Measurements from ENCODE around the gene RAB5IF. TPM values are rescaled to one million over a fixed set of nuclear protein-coding genes. Genes with fewer than 3 reads are reported as not detected.
"Not testable (repeated sequence)": the region's sequence is repeated elsewhere in the genome, so short reads cannot be mapped to it uniquely, and the experiment has no call there.

Gene RAB5IF, protein sequence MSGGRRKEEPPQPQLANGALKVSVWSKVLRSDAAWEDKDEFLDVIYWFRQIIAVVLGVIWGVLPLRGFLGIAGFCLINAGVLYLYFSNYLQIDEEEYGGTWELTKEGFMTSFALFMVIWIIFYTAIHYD
- total RNA-seq (10 to 100 TPM; 58.7 to 85.1 (median 75.7) TPM), polyA plus RNA-seq (100 to 1,000 TPM; 106 to 169 (median 148) TPM)

DNA sequence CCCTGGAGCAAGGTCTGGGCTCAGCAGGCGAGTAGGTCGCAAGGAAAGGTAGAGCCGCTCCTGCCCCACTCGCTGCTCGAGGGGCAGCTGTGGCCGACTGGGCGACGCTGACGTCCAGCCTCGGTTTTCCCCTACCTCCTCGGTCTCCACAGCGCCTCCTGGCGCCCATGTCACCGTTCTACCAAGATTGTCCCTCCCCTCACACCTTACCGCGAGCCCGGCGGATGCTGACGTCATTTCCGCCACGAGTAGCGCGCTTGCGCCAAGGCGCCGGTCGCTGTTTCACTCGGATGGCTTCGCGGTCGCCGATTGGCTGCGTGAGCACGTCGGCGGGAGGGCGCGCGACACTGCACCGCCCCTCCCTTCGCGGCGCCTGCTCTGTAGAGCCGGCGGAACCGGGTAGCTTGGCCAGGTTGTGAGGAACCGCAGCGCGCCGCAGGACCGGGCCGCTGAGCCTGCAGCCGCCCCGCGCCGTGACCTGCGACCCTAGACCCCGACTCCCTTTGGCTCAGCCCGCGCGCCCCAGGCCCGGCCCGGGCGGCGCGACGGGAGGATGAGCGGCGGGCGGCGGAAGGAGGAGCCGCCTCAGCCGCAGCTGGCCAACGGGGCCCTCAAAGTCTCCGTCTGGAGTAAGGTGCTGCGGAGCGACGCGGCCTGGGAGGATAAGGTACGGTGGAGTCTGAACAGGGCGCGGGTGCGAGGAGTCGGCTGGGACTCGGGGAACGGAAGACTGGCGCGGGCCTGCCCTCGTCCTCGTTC is at the start of gene RAB5IF:
RAB5IF (plus strand) TSS at position 381 of the 759 bp plus-strand sequence; CDS start at position 554, 173 bp downstream.
- no peaks in the 10 kb centered on the region for H3K9me3 ChIP-seq
- H3K4me3 ChIP-seq: peak within 1 kb of the TSS; percentile 70 to 100 (median 86)
- intact Hi-C loops (cut with DNase I): loop anchor here (1.0 to 10.0 kb wide), 7 partner anchors 31 to 401 kb away; partner anchors contain the start of gene DSN1
- H3K36me3 ChIP-seq: peaks cover 14 to 30% (median 19%) of the 10 kb centered on the region in 4 donors
- TF ChIP-seq POLR2AphosphoS5 (IDR thresholded peaks at IDR 0.05): peak; percentile 56 to 93 (median 80)
- TF ChIP-seq POLR2A (IDR thresholded peaks at IDR 0.05): peak; percentile 18 to 25
- peak in 2 of 4 donors; percentile 33 to 86 for TF ChIP-seq EP300 (IDR thresholded peaks at IDR 0.05)
- TF ChIP-seq, protein P1, sequence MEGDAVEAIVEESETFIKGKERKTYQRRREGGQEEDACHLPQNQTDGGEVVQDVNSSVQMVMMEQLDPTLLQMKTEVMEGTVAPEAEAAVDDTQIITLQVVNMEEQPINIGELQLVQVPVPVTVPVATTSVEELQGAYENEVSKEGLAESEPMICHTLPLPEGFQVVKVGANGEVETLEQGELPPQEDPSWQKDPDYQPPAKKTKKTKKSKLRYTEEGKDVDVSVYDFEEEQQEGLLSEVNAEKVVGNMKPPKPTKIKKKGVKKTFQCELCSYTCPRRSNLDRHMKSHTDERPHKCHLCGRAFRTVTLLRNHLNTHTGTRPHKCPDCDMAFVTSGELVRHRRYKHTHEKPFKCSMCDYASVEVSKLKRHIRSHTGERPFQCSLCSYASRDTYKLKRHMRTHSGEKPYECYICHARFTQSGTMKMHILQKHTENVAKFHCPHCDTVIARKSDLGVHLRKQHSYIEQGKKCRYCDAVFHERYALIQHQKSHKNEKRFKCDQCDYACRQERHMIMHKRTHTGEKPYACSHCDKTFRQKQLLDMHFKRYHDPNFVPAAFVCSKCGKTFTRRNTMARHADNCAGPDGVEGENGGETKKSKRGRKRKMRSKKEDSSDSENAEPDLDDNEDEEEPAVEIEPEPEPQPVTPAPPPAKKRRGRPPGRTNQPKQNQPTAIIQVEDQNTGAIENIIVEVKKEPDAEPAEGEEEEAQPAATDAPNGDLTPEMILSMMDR (IDR thresholded peaks at IDR 0.05): peak; percentile 76 to 98 (median 94)
- peaks cover 0 to 29% (median 25%) of the 10 kb centered on the region in 4 donors for H3K4me1 ChIP-seq
- H3K27ac ChIP-seq: peak within 1 kb of the TSS; percentile 87 to 96 (median 90)
- DNase-seq: peak; percentile 99
- WGBS, 2 donors: 0% methylated on average over 90 of the region's 90 CpGs
- H3K27me3 ChIP-seq: no peaks in the 10 kb centered on the region

DNA sequence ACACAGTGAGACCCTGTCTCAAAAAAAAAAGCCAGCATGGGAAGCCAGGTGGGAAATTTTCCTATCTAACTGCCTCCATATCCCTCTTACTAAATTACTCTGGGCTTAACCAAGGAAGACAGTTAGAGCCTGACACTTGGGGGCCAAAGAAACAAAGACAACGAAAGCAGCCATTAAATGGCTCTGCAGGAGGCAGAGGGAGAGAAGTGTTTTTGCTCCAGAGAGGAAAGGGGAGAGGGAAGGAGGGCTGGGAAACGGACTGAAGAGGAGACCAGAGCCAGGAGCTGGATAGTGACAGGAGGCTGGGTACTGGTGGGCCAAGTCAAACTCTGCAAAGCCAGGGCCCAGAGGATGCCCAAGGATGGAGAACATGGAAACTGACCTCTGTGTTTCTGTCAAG is 42.9 kb upstream of the RAB5IF start:
- intact Hi-C loops (cut with DNase I): no loop called here
- H3K27ac ChIP-seq: no peak overlapping the region
- no peak for DNase-seq
- H3K36me3 ChIP-seq: no peaks in the 10 kb centered on the region
- H3K4me1 ChIP-seq: peaks cover 0 to 7% (median 0%) of the 10 kb centered on the region in 4 donors
- no peaks in the 10 kb centered on the region for H3K27me3 ChIP-seq
- no peaks in the 10 kb centered on the region for H3K9me3 ChIP-seq
- no peak overlapping the region for H3K4me3 ChIP-seq
- WGBS, 2 donors: 83 to 88% methylated on average over 2 of the region's 2 CpGs
- TF ChIP-seq, protein P1 (IDR thresholded peaks at IDR 0.05): no peak
- TF ChIP-seq POLR2AphosphoS5 (IDR thresholded peaks at IDR 0.05) (no peak), EP300 (IDR thresholded peaks at IDR 0.05) (no peak), POLR2A (IDR thresholded peaks at IDR 0.05) (no peak)

DNA sequence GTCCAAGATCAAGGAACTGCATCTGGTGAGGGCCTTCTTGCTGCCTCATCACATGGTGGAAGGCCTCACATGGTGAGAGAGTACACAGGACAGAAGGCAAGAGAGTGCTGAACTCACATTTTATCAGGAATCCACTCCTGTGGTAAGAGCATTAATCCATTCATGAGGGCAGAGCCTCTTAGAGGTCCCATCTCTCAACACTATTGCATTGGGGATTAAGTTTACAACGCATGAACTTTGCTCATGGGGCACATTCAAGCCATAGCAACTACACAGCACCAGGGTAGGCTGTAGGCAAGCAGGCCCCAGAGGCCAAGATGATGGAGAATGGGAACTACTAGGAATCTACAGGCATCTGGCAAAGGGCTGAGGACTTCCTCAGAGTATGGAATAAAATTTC is 42.2 kb upstream of the RAB5IF start:
- no peaks in the 10 kb centered on the region for H3K9me3 ChIP-seq
- WGBS, 2 donors: 67 to 93% methylated on average over 1 of the region's 1 CpG
- no peak for TF ChIP-seq POLR2AphosphoS5 (IDR thresholded peaks at IDR 0.05)
- no peak for TF ChIP-seq EP300 (IDR thresholded peaks at IDR 0.05)
- TF ChIP-seq, protein P1 (IDR thresholded peaks at IDR 0.05): no peak
- TF ChIP-seq POLR2A (IDR thresholded peaks at IDR 0.05): no peak
- intact Hi-C loops (cut with DNase I): no loop called here
- no peaks in the 10 kb centered on the region for H3K27me3 ChIP-seq
- H3K36me3 ChIP-seq: no peaks in the 10 kb centered on the region
- no peak overlapping the region for H3K27ac ChIP-seq
- no peak for DNase-seq
- no peak overlapping the region for H3K4me3 ChIP-seq
- peaks cover 0 to 7% (median 0%) of the 10 kb centered on the region in 4 donors for H3K4me1 ChIP-seq

DNA sequence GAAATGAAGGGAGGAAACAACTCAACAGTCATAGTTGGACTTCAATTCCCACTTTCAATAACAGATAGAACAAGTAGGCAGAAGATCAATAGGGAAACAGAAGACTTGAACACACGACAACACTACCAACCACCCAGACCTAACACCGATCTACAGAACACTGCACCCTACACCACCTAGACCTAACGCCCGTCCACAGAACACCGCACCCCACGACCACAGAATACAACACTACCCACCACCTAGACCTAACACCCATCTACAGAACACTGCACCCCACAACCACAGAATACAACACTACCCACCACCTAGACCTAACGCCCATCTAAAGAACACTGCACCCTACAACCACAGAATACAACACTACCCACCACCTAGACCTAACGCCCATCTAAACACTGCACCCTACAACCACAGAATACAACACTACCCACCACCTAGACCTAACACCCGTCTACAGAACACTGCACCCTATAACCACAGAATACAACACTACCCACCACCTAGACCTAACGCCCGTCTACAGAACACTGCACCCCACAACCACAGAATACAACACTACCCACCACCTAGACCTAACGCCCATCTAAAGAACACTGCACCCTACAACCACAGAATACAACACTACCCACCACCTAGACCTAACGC is 41.4 kb upstream of the RAB5IF start:
- H3K4me3 ChIP-seq; DNase-seq; H3K4me1 ChIP-seq; H3K9me3 ChIP-seq; intact Hi-C loops (cut with DNase I); H3K27me3 ChIP-seq; H3K36me3 ChIP-seq; H3K27ac ChIP-seq: not testable (repeated sequence)
- 89 to 90% methylated on average over 13 of the region's 13 CpGs for WGBS, 2 donors

DNA sequence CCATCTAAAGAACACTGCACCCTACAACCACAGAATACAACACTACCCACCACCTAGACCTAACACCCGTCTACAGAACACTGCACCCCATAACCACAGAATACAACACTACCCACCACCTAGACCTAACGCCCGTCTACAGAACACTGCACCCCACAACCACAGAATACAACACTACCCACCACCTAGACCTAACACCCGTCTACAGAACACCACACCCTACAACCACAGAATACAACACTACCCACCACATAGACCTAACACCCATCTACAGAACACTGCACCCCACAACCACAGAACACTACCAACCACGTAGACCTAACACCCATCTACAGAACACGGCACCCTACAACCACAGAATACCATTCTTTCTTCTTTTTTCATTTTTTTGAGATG is 40.9 kb upstream of the RAB5IF start:
- H3K27ac ChIP-seq: not testable (repeated sequence)

More for the DNA sequence above, 40.9 kb upstream of the RAB5IF start:
- H3K9me3 ChIP-seq; H3K4me1 ChIP-seq; H3K36me3 ChIP-seq; H3K27me3 ChIP-seq; H3K4me3 ChIP-seq; intact Hi-C loops (cut with DNase I); DNase-seq: not testable (repeated sequence)
- WGBS, 2 donors: 83 to 90% methylated on average over 6 of the region's 6 CpGs
